ENCODE data around the gene NFATC3. TPM values are rescaled to one million over a fixed set of nuclear protein-coding genes. Genes with fewer than 3 reads are reported as not detected.

NFATC3 gene
- total and polyA plus RNA-seq, 5 experiments from 2014 or later, result 85.2 to 162 (median 102) TPM

DNA sequence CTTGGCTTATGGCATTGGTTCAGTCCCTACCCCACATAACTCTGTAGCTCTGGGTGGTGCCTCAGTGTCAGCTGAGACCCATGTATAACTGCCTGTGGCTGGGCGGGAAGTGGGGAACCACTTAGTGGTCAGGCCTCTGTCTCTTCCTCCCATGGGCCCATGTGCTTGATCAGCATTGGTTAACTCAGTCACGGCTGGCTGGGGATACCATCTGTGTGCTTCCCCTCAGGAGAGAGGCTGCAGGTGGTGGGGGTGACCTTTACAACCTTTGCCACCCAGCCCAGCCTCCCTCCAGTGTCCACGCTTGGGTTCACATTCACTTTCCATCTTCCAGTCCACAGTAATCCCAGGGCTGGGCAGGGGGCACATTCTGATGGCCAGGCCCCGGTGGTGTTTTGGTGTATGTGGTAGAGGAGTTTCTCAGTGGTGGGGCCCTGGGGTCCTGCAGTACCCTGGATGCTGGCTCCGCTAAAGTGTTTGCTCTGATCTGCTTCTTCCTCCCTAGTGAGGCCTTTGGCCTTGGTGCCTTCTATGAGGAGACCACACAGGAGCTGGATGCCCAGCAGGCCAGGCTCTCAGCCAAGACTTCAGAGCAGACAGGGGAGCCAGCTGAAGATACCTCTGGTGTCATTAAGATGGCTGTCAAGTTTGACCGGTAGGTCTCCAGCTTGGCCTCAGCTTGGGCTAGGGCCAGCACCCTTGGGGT is 10.2 kb upstream of the NFATC3 start:
- Mint-ChIP-seq H3K27me3 (no peaks in the 10 kb centered on the region), H3K36me3 (peaks cover 0 to 19% (median 12%) of the 10 kb centered on the region in 3 donors), H3K4me1 (peaks cover 51 to 92% (median 90%) of the 10 kb centered on the region in 4 donors), H3K4me3 (peak overlapping the region; percentile 6 to 93 (median 76)), H3K9me3 (no peaks in the 10 kb centered on the region), H3K27ac (peak overlapping the region; percentile 45 to 96 (median 87))
- peak in 7 of 10 donors; percentile 51 to 80 (median 69) for DNase-seq
- POLR2A ChIA-PET, result interaction anchor here (0.6 to 16.5 kb wide), 6 partner anchors 9 to 162 kb away, joined by 3 to 406 read pairs (median 5); partner anchors contain the start of genes DDX28, DUS2 and NFATC3
- ATAC-seq, result peak; percentile 60 to 80

DNA sequence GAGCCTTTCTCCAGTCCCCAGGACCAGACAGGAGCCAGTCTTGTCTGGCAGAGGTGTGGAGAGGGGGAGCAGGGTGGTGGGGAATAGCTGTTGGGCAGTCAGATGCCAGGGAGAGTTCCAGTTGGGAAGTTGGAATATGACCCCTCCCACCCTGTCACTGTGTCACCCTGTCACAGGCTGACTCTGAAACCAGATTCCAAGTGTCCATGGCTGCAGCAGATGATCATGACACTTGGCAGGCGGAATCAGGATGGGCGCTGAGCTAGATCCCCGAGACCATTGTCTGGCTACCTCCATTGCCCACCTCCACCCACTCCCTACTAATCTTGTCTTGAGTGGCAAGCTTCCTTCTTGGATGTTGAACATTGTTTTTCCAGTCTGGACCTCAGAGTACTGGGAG is 9.2 kb upstream of the NFATC3 start:
- peak overlapping the region in 9 of 10 donors; percentile 65 to 94 (median 81) for H3K27ac Mint-ChIP-seq
- no peaks in the 10 kb centered on the region for H3K9me3 Mint-ChIP-seq
- DNase-seq, result no peak
- no peak for ATAC-seq
- peaks cover 45 to 92% (median 88%) of the 10 kb centered on the region in 4 donors for H3K4me1 Mint-ChIP-seq
- no peaks in the 10 kb centered on the region for H3K27me3 Mint-ChIP-seq
- peak overlapping the region in 7 of 10 donors; percentile 14 to 93 (median 53) for H3K4me3 Mint-ChIP-seq
- POLR2A ChIA-PET, result interaction anchor here (0.6 to 16.5 kb wide), 6 partner anchors 8 to 146 kb away, joined by 3 to 406 read pairs (median 4); partner anchors contain the start of genes DDX28, DPEP2, DUS2 and NFATC3
- H3K36me3 Mint-ChIP-seq, result peaks cover 0 to 19% (median 12%) of the 10 kb centered on the region in 3 donors

DNA sequence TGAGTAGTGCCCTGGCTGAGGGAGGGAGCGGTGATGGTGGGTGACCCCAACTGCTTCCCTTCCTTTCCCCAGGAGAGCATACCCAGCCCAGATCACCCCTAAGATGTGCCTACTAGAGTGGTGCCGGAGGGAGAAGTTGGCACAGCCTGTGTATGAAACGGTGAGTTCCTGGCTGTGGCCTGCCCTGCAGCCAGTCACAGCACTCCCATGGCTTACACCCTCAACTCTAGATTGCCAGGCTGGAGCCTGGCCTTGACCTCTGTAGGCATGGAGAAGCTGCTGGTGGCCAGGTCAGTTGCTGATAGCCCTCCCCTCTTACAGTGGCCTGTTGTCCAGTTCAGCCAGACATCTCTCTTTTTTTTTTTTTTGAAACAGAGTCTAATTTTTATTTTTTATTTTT is 8.6 kb upstream of the NFATC3 start:
- ATAC-seq, result no peak
- peak overlapping the region in 8 of 10 donors; percentile 1 to 73 (median 40) for H3K4me3 Mint-ChIP-seq
- no peaks in the 10 kb centered on the region for H3K9me3 Mint-ChIP-seq
- no peaks in the 10 kb centered on the region for H3K27me3 Mint-ChIP-seq
- POLR2A ChIA-PET, result interaction anchor here (0.7 to 16.5 kb wide), 6 partner anchors 8 to 161 kb away, joined by 3 to 406 read pairs (median 4); partner anchors contain the start of genes DDX28, DPEP2, DUS2 and NFATC3
- H3K27ac Mint-ChIP-seq, result peak overlapping the region in 9 of 10 donors; percentile 58 to 94 (median 81)
- DNase-seq, result no peak
- peaks cover 44 to 92% (median 88%) of the 10 kb centered on the region in 4 donors for H3K4me1 Mint-ChIP-seq
- peaks cover 0 to 19% (median 12%) of the 10 kb centered on the region in 3 donors for H3K36me3 Mint-ChIP-seq

DNA sequence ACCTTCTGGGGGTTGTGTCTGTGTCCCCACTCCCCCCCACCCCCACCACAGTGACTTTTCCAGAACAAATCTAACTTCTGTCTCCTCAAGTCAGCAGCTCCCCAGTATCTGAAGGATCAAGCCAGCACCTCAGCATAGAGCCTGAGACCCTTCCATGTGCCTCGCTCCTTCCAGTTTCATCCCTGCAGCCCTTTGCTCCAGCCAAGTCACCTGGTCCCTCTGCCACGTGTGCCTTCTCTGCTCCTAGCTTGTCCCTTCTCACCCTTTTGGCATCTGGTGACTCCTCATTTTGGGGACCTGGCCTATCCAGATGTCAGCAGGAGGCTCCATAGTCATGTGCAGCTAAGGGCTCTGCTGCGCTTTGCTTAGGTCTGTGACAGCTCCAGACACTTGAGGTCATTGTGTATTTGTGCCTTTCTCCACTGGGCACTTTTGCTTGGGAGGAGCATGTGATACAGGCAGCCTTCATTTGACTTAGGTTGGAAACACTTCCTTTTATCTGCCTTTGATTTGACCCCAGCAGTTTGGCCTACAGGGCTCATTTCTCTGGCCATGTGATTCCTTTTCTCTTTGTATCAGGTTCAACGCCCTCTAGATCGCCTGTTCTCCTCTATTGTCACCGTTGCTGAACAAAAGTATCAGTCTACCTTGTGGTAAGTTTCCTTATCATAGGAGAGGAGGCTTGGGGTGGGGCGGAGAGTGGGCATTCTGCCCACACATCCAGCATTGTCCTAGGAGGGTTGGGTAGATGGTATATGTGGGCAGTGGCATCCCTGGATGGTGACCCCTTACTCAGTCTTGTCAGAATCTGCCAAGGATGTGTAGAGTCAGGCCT is 7.1 kb upstream of the NFATC3 start:
- Mint-ChIP-seq H3K27me3 (no peaks in the 10 kb centered on the region), H3K9me3 (no peaks in the 10 kb centered on the region), H3K27ac (peak overlapping the region; percentile 86 to 97 (median 95)), H3K36me3 (peaks cover 0 to 19% (median 12%) of the 10 kb centered on the region in 3 donors), H3K4me1 (peaks cover 55 to 93% (median 89%) of the 10 kb centered on the region in 4 donors), H3K4me3 (peak overlapping the region in 9 of 10 donors; percentile 24 to 81 (median 52))
- DNase-seq (no peak), ATAC-seq (no peak)
- POLR2A ChIA-PET, result interaction anchor here (0.6 to 1.2 kb wide), 4 partner anchors 9 to 142 kb away, joined by 3 to 5 read pairs (median 4); no protein-coding TSS in a partner anchor

DNA sequence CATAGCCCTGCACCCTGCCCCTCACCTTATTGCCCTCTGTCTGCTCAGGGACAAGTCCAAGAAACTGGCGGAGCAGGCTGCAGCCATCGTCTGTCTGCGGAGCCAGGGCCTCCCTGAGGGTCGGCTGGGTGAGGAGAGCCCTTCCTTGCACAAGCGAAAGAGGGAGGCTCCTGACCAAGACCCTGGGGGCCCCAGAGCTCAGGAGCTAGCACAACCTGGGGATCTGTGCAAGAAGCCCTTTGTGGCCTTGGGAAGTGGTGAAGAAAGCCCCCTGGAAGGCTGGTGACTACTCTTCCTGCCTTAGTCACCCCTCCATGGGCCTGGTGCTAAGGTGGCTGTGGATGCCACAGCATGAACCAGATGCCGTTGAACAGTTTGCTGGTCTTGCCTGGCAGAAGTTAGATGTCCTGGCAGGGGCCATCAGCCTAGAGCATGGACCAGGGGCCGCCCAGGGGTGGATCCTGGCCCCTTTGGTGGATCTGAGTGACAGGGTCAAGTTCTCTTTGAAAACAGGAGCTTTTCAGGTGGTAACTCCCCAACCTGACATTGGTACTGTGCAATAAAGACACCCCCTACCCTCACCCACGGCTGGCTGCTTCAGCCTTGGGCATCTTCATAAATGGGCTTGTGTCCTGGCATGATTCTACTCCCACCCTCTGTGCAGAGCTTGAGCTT is 6.3 kb upstream of the NFATC3 start:
- Mint-ChIP-seq H3K36me3 (peaks cover 0 to 15% (median 12%) of the 10 kb centered on the region in 3 donors), H3K27me3 (no peaks in the 10 kb centered on the region), H3K4me1 (peaks cover 62 to 95% (median 92%) of the 10 kb centered on the region in 4 donors), H3K4me3 (peak overlapping the region; percentile 66 to 86 (median 75)), H3K9me3 (no peaks in the 10 kb centered on the region), H3K27ac (peak overlapping the region; percentile 86 to 97 (median 95))
- ATAC-seq, result no peak
- POLR2A ChIA-PET, result interaction anchor here (0.6 to 11.3 kb wide), 6 partner anchors 10 to 372 kb away, joined by 3 to 406 read pairs (median 8); partner anchors contain the start of genes DPEP2 and PSMB10
- DNase-seq, result no peak

DNA sequence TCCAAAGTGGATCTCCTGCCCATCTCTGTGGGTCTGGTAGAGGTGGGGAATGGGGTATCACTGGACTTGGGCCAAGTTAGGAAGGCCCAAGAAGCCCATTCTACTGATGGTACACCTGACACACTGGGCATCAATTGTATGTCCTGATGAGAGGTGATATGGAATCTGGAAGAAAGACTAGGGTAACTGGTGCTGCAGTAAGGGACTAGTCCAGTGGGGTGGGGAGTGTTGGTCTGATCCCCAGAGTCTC is 5.9 kb upstream of the NFATC3 start:
- H3K27me3 Mint-ChIP-seq, result no peaks in the 10 kb centered on the region
- POLR2A ChIA-PET, result interaction anchor here (0.6 to 11.3 kb wide), 10 partner anchors 10 to 372 kb away, joined by 3 to 406 read pairs (median 6); partner anchors contain the start of genes DPEP2, ESRP2 and PSMB10
- H3K9me3 Mint-ChIP-seq, result no peaks in the 10 kb centered on the region
- ATAC-seq (no peak), DNase-seq (no peak)
- peaks cover 61 to 95% (median 92%) of the 10 kb centered on the region in 4 donors for H3K4me1 Mint-ChIP-seq
- peak overlapping the region; percentile 86 to 97 (median 95) for H3K27ac Mint-ChIP-seq
- H3K4me3 Mint-ChIP-seq, result peak overlapping the region; percentile 66 to 86 (median 75)
- peaks cover 0 to 12% (median 12%) of the 10 kb centered on the region in 3 donors for H3K36me3 Mint-ChIP-seq

DNA sequence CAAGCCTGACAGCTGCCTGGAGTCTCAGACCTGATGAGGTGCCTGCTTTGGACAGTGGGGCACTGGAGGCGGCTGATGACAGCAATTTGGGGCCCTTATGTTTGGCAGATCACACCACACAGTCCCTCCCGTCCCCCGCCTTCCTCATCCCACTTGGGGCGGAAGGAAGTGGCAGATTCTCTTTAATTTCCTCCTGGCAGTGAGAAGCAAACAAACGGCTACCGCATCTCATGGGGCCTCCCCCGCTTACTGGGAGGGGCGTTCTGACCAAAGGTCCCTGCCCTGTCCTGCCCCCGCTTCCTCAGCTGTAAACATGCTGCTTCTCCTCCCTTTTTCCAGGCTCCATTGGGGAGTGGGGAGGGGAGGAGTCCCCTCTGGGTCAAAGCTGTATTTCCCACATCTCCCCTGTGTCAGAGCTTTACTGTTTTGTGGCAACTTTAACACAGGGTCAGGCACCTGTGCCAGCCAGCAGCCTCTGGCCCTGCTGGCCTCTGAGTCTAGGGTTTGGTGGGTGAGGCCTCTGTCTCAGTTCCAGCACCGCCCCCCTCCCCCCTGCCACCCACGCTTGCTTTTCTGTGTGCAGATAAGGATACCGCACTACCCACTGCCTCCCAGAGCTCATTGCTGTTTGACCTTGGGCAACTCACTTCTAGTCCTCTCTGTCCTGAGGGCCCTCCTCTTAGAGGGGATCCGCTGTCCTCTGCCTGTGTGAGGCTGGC is 5.4 kb upstream of the NFATC3 start:
- POLR2A ChIA-PET, result interaction anchor here (0.6 to 11.3 kb wide), 21 partner anchors 10 to 417 kb away, joined by 3 to 406 read pairs (median 4); partner anchors contain the start of genes DPEP2, ESRP2, PLA2G15 and PSMB10
- DNase-seq (peak; percentile 32 to 85 (median 68)), ATAC-seq (peak; percentile 46 to 61)
- H3K27ac Mint-ChIP-seq, result peak overlapping the region; percentile 86 to 97 (median 95)
- peak overlapping the region; percentile 66 to 86 (median 75) for H3K4me3 Mint-ChIP-seq
- peaks cover 0 to 12% (median 8%) of the 10 kb centered on the region in 3 donors for H3K36me3 Mint-ChIP-seq
- no peaks in the 10 kb centered on the region for H3K27me3 Mint-ChIP-seq
- H3K4me1 Mint-ChIP-seq, result peaks cover 57 to 92% (median 90%) of the 10 kb centered on the region in 4 donors
- H3K9me3 Mint-ChIP-seq, result no peaks in the 10 kb centered on the region

DNA sequence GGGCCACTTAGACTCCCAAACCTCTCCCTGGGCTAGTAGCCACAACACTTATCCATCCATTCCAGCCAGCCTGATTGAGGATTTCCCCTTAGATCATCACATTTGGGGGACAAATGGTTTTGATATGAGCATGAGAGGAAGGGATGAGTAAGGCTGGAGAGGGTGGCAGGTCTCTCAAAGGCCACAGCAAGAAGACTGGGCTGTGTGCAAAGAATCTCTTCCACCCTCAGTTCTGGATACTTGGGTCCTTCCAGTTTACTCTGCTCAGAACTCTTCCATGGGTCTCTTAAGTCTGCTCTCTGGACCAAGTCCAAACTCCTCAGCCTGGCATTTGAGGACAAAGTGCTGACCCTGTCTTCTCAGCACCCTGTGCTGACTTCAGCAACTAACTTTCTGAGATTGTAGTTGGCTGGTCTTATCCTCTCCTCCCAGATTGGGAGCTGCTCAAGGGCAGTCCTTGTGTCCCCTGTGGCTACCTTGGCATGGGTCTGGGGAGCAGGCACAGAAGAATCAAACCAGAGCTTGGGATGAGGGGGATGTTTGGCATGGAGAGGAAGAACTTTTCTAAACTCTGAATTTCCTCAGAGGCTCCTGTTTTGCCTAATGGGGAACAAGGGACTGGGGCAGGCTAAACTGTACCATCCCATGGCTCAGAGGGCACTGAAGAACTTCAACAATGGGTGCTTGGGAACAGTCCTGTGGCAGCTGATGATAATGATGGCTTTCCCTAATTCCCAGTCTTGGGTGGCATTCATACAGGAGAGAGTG is 3.1 kb upstream of the NFATC3 start:
- DNase-seq, result no peak
- H3K27ac Mint-ChIP-seq, result peak overlapping the region; percentile 81 to 96 (median 94)
- ATAC-seq, result no peak
- H3K9me3 Mint-ChIP-seq, result no peaks in the 10 kb centered on the region
- H3K27me3 Mint-ChIP-seq, result no peaks in the 10 kb centered on the region
- H3K36me3 Mint-ChIP-seq, result peaks cover 0 to 6% (median 5%) of the 10 kb centered on the region in 3 donors
- H3K4me3 Mint-ChIP-seq, result peak overlapping the region in 9 of 10 donors; percentile 20 to 89 (median 69)
- POLR2A ChIA-PET, result interaction anchor here (0.5 to 11.3 kb wide), 6 partner anchors 11 to 162 kb away, joined by 3 to 406 read pairs (median 5); no protein-coding TSS in a partner anchor
- H3K4me1 Mint-ChIP-seq, result peaks cover 47 to 77% (median 75%) of the 10 kb centered on the region in 4 donors

DNA sequence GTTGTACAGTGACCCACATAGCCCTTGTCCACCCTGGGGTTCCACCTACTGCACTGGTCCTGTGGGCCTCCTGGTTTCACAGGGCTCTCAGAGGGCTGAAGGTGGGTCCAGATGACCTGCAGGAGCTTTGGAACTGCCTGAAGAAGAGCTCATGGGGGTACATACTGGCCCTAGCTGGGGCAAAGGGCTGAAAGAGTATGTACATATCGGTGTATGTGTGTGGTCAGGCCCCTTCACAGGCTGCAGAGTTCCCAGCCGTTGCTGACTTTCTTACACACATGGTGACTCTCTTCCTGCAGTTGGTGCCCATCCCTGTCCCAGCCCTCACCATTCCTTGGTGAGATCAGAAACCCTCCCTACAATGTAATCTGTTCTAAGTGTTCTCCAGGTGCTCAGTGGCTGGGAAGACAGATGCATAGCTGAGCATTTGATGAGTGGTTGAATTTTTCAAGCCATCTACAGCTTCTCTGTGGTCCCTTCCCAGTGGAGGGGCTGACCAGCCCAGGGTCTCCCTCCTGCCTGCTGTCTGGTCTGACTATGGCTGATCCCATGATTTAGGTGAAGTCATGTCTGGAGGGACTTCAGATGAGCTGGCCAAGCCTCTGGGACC is 2.4 kb upstream of the NFATC3 start:
- peak overlapping the region in 8 of 10 donors; percentile 63 to 91 (median 86) for H3K4me3 Mint-ChIP-seq
- POLR2A ChIA-PET, result interaction anchor here (0.5 to 11.3 kb wide), 8 partner anchors 10 to 161 kb away, joined by 3 to 406 read pairs (median 5); partner anchors contain the start of genes DPEP2 and PSMB10

DNA sequence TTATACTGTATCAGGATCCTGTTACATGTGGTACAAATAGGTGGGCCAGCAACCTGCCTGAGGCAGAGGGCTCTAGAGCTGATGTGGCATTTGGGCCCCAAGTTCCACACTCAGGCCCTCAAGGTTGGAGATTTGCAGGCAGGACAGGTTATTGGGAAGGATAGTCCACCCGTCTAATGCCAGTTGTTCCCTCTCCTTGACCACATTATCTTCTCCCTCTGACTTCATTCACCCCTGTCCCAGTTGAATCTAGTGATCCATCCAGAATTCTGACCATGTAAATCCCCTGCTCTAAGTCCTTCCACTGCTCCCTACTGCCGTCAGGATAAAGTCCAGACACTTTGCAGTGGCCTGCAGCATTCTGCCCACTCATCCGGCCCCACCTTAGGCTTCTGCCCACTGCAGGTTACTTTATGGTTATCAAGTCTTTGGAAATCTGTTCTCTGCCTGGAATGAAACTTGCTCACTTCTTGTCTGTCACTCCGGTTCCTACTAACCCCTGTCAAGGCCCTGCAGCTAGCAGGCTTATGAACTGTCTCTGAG is 1.9 kb upstream of the NFATC3 start:
- Mint-ChIP-seq H3K27me3 (no peaks in the 10 kb centered on the region), H3K36me3 (peaks cover 0 to 1% (median 0%) of the 10 kb centered on the region in 3 donors), H3K9me3 (no peaks in the 10 kb centered on the region), H3K27ac (peak overlapping the region; percentile 81 to 97 (median 95)), H3K4me3 (peak overlapping the region; percentile 85 to 98 (median 90)), H3K4me1 (peaks cover 46 to 72% (median 70%) of the 10 kb centered on the region in 4 donors)
- no peak for DNase-seq
- no peak for ATAC-seq
- POLR2A ChIA-PET, result interaction anchor here (0.7 to 11.3 kb wide), 10 partner anchors 9 to 190 kb away, joined by 3 to 406 read pairs (median 10); partner anchors contain the start of genes DDX28, DPEP2, DUS2 and PSKH1

More for the DNA sequence above, 2.4 kb upstream of the NFATC3 start:
- Mint-ChIP-seq H3K4me1 (peaks cover 48 to 75% (median 74%) of the 10 kb centered on the region in 4 donors), H3K27ac (peak overlapping the region; percentile 81 to 97 (median 95)), H3K9me3 (no peaks in the 10 kb centered on the region), H3K36me3 (peaks cover 0 to 6% (median 5%) of the 10 kb centered on the region in 3 donors), H3K27me3 (no peaks in the 10 kb centered on the region)
- DNase-seq (no peak), ATAC-seq (no peak)
